H9 (cell line): Measurements from ENCODE around the gene MED28. TPM values are rescaled to one million over a fixed set of nuclear protein-coding genes. Genes with fewer than 3 reads are reported as not detected.

Source experiments
- DNase-seq: peaks from one replicate; pipeline ENCODE4 v3.0.0-alpha.2; 2017
- H2AFZ ChIP-seq: one replicate; pipeline ENCODE4 v1.6.1; 2013; ENCODE audit warnings: mild to moderate bottlenecking, low read length, control low read depth, moderate library complexity
- H2AK5ac ChIP-seq: 2 replicates; pipeline ENCODE4 v1.6.1; 2013; ENCODE audit warnings: low read length, control low read depth, mixed read lengths; ENCODE audit not compliant: insufficient read length
- H2BK120ac ChIP-seq: one replicate; pipeline ENCODE4 v1.6.1; 2013; ENCODE audit warnings: low read depth, mild to moderate bottlenecking, low read length, control low read depth, inconsistent platforms; ENCODE audit not compliant: poor library complexity, severe bottlenecking
- H2BK12ac ChIP-seq: 2 replicates; pipeline ENCODE4 v1.6.1; 2013; ENCODE audit warnings: low read length, control low read depth, mixed read lengths, low read depth; ENCODE audit not compliant: insufficient read length
- H2BK15ac ChIP-seq: 2 replicates; pipeline ENCODE4 v1.6.1; 2013; ENCODE audit warnings: low read depth, low read length, control low read depth
- H2BK20ac ChIP-seq: one replicate; pipeline ENCODE4 v1.6.1; 2013; ENCODE audit warnings: low read depth, mild to moderate bottlenecking, low read length, control low read depth, inconsistent platforms; ENCODE audit not compliant: poor library complexity, severe bottlenecking
- H2BK5ac ChIP-seq: 2 replicates; pipeline ENCODE4 v1.6.1; 2013; ENCODE audit warnings: low read length, control low read depth, mixed read lengths; ENCODE audit not compliant: insufficient read length
- H3K14ac ChIP-seq: 2 replicates; pipeline ENCODE4 v1.6.1; 2013; ENCODE audit warnings: low read length, control low read depth; ENCODE audit not compliant: insufficient read depth
- H3K18ac ChIP-seq: 2 replicates; pipeline ENCODE4 v1.6.1; 2013; ENCODE audit warnings: low read depth, mild to moderate bottlenecking, mixed read lengths, low read length, control low read depth; ENCODE audit not compliant: insufficient read length
- H3K23ac ChIP-seq: 2 replicates; pipeline ENCODE4 v1.6.1; 2013; ENCODE audit warnings: low read length, control low read depth, mixed read lengths, low read depth; ENCODE audit not compliant: insufficient read length
- H3K23me2 ChIP-seq: 2 replicates; pipeline ENCODE4 v1.6.1; 2013; ENCODE audit warnings: low read depth, mild to moderate bottlenecking, mixed read lengths, low read length, control low read depth; ENCODE audit not compliant: insufficient read length, poor library complexity, severe bottlenecking
- H3K27ac ChIP-seq: 2 replicates; pipeline ENCODE4 v1.5.1; 2013; ENCODE audit warnings: low read length, control low read depth, mixed read lengths, low read depth; ENCODE audit not compliant: insufficient read length
- H3K27me3 ChIP-seq: 2 replicates; pipeline ENCODE4 v1.6.1; 2013; ENCODE audit warnings: low read length, control low read depth, inconsistent platforms; ENCODE audit not compliant: insufficient read depth
- H3K4ac ChIP-seq: 2 replicates; pipeline ENCODE4 v1.6.1; 2013; ENCODE audit warnings: low read depth, mild to moderate bottlenecking, control low read depth, inconsistent platforms, low read length, moderate library complexity
- H3K4me1 ChIP-seq: 2 replicates; pipeline ENCODE4 v1.6.1; 2013; ENCODE audit warnings: low read length, control low read depth, inconsistent platforms; ENCODE audit not compliant: insufficient read depth
- H3K4me2 ChIP-seq: 2 replicates; pipeline ENCODE4 v1.6.1; 2013; ENCODE audit warnings: low read length, control low read depth, mixed read lengths; ENCODE audit not compliant: insufficient read length, insufficient read depth
- H3K56ac ChIP-seq: 2 replicates; pipeline ENCODE4 v1.6.1; 2013; ENCODE audit warnings: low read depth, mild to moderate bottlenecking, mixed read lengths, low read length, control low read depth; ENCODE audit not compliant: insufficient read length
- H3K79me1 ChIP-seq: 2 replicates; pipeline ENCODE4 v1.6.1; 2013; ENCODE audit warnings: low read depth, mild to moderate bottlenecking, moderate library complexity, low read length, control low read depth, inconsistent platforms; ENCODE audit not compliant: insufficient read depth, poor library complexity, severe bottlenecking
- H3K79me2 ChIP-seq: 2 replicates; pipeline ENCODE4 v1.6.1; 2013; ENCODE audit warnings: low read length, control low read depth, inconsistent platforms; ENCODE audit not compliant: insufficient read depth
- H3K9ac ChIP-seq: 2 replicates; pipeline ENCODE4 v1.6.1; 2013; ENCODE audit warnings: low read length, control low read depth, mixed read lengths; ENCODE audit not compliant: insufficient read length; ENCODE audit errors: extremely low read depth
- H3K9me3 ChIP-seq: one replicate; pipeline ENCODE4 v1.6.1; 2013; ENCODE audit warnings: low read depth, low read length, inconsistent platforms; ENCODE audit not compliant: control insufficient read depth
- H3T11ph ChIP-seq: one replicate; pipeline ENCODE4 v1.6.1; 2013; ENCODE audit warnings: mild to moderate bottlenecking, low read length, control low read depth, inconsistent platforms
- H4K20me1 ChIP-seq: one replicate; pipeline ENCODE4 v1.6.1; 2013; ENCODE audit not compliant: control insufficient read depth, insufficient read length, insufficient read depth
- H4K5ac ChIP-seq: 2 replicates; pipeline ENCODE4 v1.6.1; 2013; ENCODE audit warnings: low read depth, mild to moderate bottlenecking, mixed read lengths, low read length, control low read depth; ENCODE audit not compliant: insufficient read length
- H4K8ac ChIP-seq: replicated peaks from 2 replicates; pipeline ENCODE4 v1.6.1; 2013; ENCODE audit warnings: low read length, control low read depth, mixed read lengths, low read depth; ENCODE audit not compliant: insufficient read length
- H4K91ac ChIP-seq: 2 replicates; pipeline ENCODE4 v1.6.1; 2013; ENCODE audit warnings: low read depth, mild to moderate bottlenecking, moderate library complexity, mixed read lengths, low read length, control low read depth; ENCODE audit not compliant: insufficient read length
- H3K27ac Mint-ChIP-seq, 3 experiments: 2 replicates in 2 of 3; 3 replicates in 1 of 3; pipeline ENCODE4 v1.8.0; 2020 to 2021; ENCODE audit warnings: mixed read lengths in 3 of 3, mild to moderate bottlenecking in 1 of 3, moderate library complexity in 1 of 3
- H3K27me3 Mint-ChIP-seq: 2 replicates; pipeline ENCODE4 v1.8.0; 2021; ENCODE audit warnings: low read depth, mild to moderate bottlenecking, moderate library complexity, mixed read lengths
- H3K36me3 Mint-ChIP-seq, 3 experiments: 2 replicates in 2 of 3; 3 replicates in 1 of 3; pipeline ENCODE4 v1.8.0; 2020 to 2021; ENCODE audit warnings: low read depth in 3 of 3, mixed read lengths in 3 of 3; ENCODE audit not compliant: insufficient read depth in 1 of 3
- H3K4me1 Mint-ChIP-seq, 2 experiments: 2 replicates each; pipeline ENCODE4 v1.8.0; 2020; ENCODE audit warnings: mixed read lengths in 2 of 2
- H3K4me3 Mint-ChIP-seq, 2 experiments: 2 replicates in 1 of 2; 3 replicates in 1 of 2; pipeline ENCODE4 v1.8.0; 2020 to 2021; ENCODE audit warnings: mild to moderate bottlenecking in 2 of 2, mixed read lengths in 2 of 2, moderate library complexity in 1 of 2
- H3K9me3 Mint-ChIP-seq, 2 experiments: 2 replicates in 1 of 2; 3 replicates in 1 of 2; pipeline ENCODE4 v1.8.0; 2020; ENCODE audit warnings: mild to moderate bottlenecking in 2 of 2, mixed read lengths in 2 of 2, moderate library complexity in 1 of 2
- WGBS: extraction: QIAGEN DNeasy Blood & Tissue Kit; methylation state at CpG from one replicate; pipeline ENCODE4 v1.1.7; 2013; ENCODE audit warnings: missing lambda C conversion rate, low lambda C conversion rate, mixed read lengths; ENCODE audit not compliant: insufficient read length; ENCODE audit errors: extremely low coverage; 5-methylcytosine and 5-hydroxymethylcytosine counted together
- total RNA-seq: library from RNA; stranded (reverse); gene quantifications from 2 replicates; pipeline ENCODE4 v1.2.1, GENCODE V29; 2021
- TF ChIP-seq, protein P1 (sequence below): fragments of 200-600 bp; sonication (generic); conservative IDR thresholded peaks from 3 replicates; pipeline ENCODE4 v1.8.0; 2021; ENCODE audit warnings: antibody characterized with exemption, mild to moderate bottlenecking

Gene MED28
- total RNA-seq, 1 experiment from 2014 or later, result 90.4 TPM

DNA sequence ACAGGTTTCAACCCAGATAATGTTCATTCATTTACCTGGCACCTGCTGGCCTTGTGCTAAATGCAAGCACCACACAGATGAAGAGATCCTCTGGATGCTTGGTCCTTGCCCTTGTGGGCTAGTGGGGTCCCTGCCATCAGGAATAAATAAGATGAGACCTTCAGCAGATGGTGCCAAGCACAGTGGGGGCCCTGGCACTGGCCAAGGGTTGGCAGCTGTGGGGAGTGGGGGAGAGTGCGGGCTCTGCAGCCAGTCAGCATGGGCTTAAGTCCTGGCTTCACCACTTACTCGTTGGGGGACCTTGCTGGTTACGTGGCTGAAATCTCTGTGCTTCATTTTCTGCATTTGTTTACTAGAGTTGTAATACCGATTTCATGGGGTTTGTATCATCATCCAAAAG, 30.5 kb upstream of the MED28 start:
- Histone ChIP-seq H4K20me1 (no peaks in the 10 kb centered on the region), H3K27ac (no peak overlapping the region), H3K23ac (no peak overlapping the region), H3K79me1 (no peaks in the 10 kb centered on the region), H3K4me2 (no peak overlapping the region), H2BK120ac (no peak overlapping the region), H2BK5ac (no peak overlapping the region), H3K23me2 (no peaks in the 10 kb centered on the region), H3K9me3 (no peaks in the 10 kb centered on the region), H2BK12ac (no peak overlapping the region), H2AK5ac (no peak overlapping the region), H3K9ac (no peak overlapping the region), H3K4me1 (no peaks in the 10 kb centered on the region; the same call in 1 of the 2 replicates), H3K79me2 (no peaks in the 10 kb centered on the region), H3K14ac (no peak overlapping the region), H3K27me3 (no peaks in the 10 kb centered on the region), H3K18ac (no peak overlapping the region), H4K91ac (no peak overlapping the region), H2BK15ac (no peak overlapping the region), H4K5ac (no peak overlapping the region), H4K8ac (no peak overlapping the region), H3K56ac (no peak overlapping the region), H2BK20ac (no peak overlapping the region), H3K4ac (no peak overlapping the region), H3T11ph (no peak overlapping the region), H2AFZ (no peak overlapping the region)
- H3K36me3 Mint-ChIP-seq, result peaks cover 31 to 85% (median 67%) of the 10 kb centered on the region in 3 experiments
- no peak overlapping the region for H3K4me3 Mint-ChIP-seq
- peaks cover 17 to 19% of the 10 kb centered on the region in 2 experiments for H3K4me1 Mint-ChIP-seq
- peak overlapping the region; percentile 82 to 92 (median 87); a peak in 5 of 7 replicates for H3K27ac Mint-ChIP-seq
- DNase-seq, result no peak
- TF ChIP-seq, protein P1, sequence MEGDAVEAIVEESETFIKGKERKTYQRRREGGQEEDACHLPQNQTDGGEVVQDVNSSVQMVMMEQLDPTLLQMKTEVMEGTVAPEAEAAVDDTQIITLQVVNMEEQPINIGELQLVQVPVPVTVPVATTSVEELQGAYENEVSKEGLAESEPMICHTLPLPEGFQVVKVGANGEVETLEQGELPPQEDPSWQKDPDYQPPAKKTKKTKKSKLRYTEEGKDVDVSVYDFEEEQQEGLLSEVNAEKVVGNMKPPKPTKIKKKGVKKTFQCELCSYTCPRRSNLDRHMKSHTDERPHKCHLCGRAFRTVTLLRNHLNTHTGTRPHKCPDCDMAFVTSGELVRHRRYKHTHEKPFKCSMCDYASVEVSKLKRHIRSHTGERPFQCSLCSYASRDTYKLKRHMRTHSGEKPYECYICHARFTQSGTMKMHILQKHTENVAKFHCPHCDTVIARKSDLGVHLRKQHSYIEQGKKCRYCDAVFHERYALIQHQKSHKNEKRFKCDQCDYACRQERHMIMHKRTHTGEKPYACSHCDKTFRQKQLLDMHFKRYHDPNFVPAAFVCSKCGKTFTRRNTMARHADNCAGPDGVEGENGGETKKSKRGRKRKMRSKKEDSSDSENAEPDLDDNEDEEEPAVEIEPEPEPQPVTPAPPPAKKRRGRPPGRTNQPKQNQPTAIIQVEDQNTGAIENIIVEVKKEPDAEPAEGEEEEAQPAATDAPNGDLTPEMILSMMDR, result no peak
- no peaks in the 10 kb centered on the region for H3K9me3 Mint-ChIP-seq
- no CpG with 5 or more reads among the region's 4 CpGs for WGBS
- no peaks in the 10 kb centered on the region for H3K27me3 Mint-ChIP-seq
